MCF 10A (cell line): Measurements from ENCODE around the gene MYO1D. TPM values are rescaled to one million over a fixed set of nuclear protein-coding genes. Genes with fewer than 3 reads are reported as not detected.
"Not testable (repeated sequence)": the region's sequence is repeated elsewhere in the genome, so short reads cannot be mapped to it uniquely, and the experiment has no call there.

Experiments used
- BruUV-seq: library from RNA; stranded (reverse); fragments of 400-500 nt; replicated peaks from 2 replicates; lab custom pipeline; 2021; lab: Mats Ljungman, UMichigan
- CTCF ChIA-PET: fragments of 300-600 bp; sonication (Branson Sonifier 250); formaldehyde crosslinking; extraction: SDS; loops from one replicate; lab custom pipeline; 2021; ENCODE audit warnings: antibody characterized with exemption, inconsistent platforms; lab: Yijun Ruan, JAX
- POLR2A ChIA-PET: fragments of 300-600, 350-650 bp; sonication (Branson Sonifier 250); formaldehyde crosslinking; extraction: SDS; loops from one replicate; lab custom pipeline; 2020; ENCODE audit warnings: antibody characterized with exemption, inconsistent platforms; lab: Yijun Ruan, JAX
- DNase-seq: peaks from one replicate; pipeline ENCODE4 v3.0.0-alpha.2; 2018; ENCODE audit not compliant: unreplicated experiment
- H3K27ac Mint-ChIP-seq: one replicate; pipeline ENCODE4 v1.8.0; 2022; ENCODE audit warnings: mild to moderate bottlenecking, low read depth, mixed read lengths; ENCODE audit not compliant: unreplicated experiment
- H3K27me3 Mint-ChIP-seq: one replicate; pipeline ENCODE4 v1.8.0; 2022; ENCODE audit warnings: mixed read lengths; ENCODE audit not compliant: insufficient read depth, unreplicated experiment
- H3K36me3 Mint-ChIP-seq: one replicate; pipeline ENCODE4 v1.8.0; 2022; ENCODE audit warnings: mild to moderate bottlenecking, moderate library complexity, mixed read lengths; ENCODE audit not compliant: insufficient read depth, unreplicated experiment
- H3K4me1 Mint-ChIP-seq: one replicate; pipeline ENCODE4 v1.8.0; 2022; ENCODE audit warnings: mixed read lengths; ENCODE audit not compliant: insufficient read depth, unreplicated experiment
- H3K4me3 Mint-ChIP-seq: one replicate; pipeline ENCODE4 v1.8.0; 2022; ENCODE audit warnings: mild to moderate bottlenecking, moderate library complexity, mixed read lengths; ENCODE audit not compliant: unreplicated experiment
- H3K9me3 Mint-ChIP-seq: one replicate; pipeline ENCODE4 v1.8.0; 2022; ENCODE audit warnings: mixed read lengths; ENCODE audit not compliant: unreplicated experiment
- CTCF ChIP-seq: fragments of 200-600 bp; IDR thresholded peaks from one replicate; pipeline ENCODE4 v1.8.0; 2022; ENCODE audit warnings: antibody characterized with exemption, mild to moderate bottlenecking; ENCODE audit not compliant: unreplicated experiment
- intact Hi-C: fragments of 100-400 bp; cut with micrococcal nuclease; formaldehyde crosslinking; loops from 2 replicates; pipeline ENCODE4 v1.14.1; 2022
- total RNA-seq: library from RNA; stranded (reverse); gene quantifications from 2 replicates; pipeline ENCODE4 v1.2.3, GENCODE V29; 2022

The MYO1D gene
- total RNA-seq, 1 experiment from 2014 or later = 30.5 TPM

DNA sequence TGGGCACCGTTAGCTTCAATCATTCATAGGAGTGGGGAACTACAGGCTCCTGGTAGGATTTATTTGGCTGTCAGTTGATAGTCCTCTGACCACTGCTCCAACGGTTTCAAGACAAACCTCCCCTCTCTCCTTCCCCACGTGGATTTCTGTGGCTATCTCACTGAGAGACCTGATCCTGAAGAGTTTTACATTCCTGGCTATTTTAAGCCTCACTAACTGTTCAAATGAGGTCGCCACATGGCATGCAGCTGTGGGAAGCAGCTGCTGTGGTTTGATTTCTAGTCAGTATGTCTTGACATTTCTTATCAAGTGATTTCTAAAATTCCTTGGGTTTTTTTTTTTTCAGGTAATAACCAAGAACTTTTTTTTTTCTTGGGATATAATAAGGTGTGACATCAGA lies 351.8 kb downstream of the MYO1D start:
- CTCF ChIA-PET = interaction anchor here (0.6 kb wide), 1 partner anchor 764 kb away, joined by 5 read pairs; no protein-coding TSS in a partner anchor
- no peaks in the 10 kb centered on the region for H3K4me1 Mint-ChIP-seq
- POLR2A ChIA-PET = interaction anchor here (0.6 kb wide), 1 partner anchor 20 kb away, joined by 3 read pairs; no protein-coding TSS in a partner anchor
- intact Hi-C loops = no loop called here
- DNase-seq = no peak
- H3K36me3 Mint-ChIP-seq = peaks cover 4% of the 10 kb centered on the region
- no peaks in the 10 kb centered on the region for H3K27me3 Mint-ChIP-seq
- TF ChIP-seq CTCF = no peak
- no peaks in the 10 kb centered on the region for H3K9me3 Mint-ChIP-seq
- H3K27ac Mint-ChIP-seq = no peak overlapping the region
- BruUV-seq = no TSS peak
- no peak overlapping the region for H3K4me3 Mint-ChIP-seq

- intact Hi-C loops, BruUV-seq, H3K9me3 Mint-ChIP-seq, CTCF ChIA-PET, POLR2A ChIA-PET, DNase-seq, H3K4me1 Mint-ChIP-seq, H3K27me3 Mint-ChIP-seq, H3K36me3 Mint-ChIP-seq, H3K4me3 Mint-ChIP-seq, H3K27ac Mint-ChIP-seq: not testable (repeated sequence)
Measured at GRCh38 chr17:32524553-32524880, 352.4 kb downstream of the MYO1D start.

DNA sequence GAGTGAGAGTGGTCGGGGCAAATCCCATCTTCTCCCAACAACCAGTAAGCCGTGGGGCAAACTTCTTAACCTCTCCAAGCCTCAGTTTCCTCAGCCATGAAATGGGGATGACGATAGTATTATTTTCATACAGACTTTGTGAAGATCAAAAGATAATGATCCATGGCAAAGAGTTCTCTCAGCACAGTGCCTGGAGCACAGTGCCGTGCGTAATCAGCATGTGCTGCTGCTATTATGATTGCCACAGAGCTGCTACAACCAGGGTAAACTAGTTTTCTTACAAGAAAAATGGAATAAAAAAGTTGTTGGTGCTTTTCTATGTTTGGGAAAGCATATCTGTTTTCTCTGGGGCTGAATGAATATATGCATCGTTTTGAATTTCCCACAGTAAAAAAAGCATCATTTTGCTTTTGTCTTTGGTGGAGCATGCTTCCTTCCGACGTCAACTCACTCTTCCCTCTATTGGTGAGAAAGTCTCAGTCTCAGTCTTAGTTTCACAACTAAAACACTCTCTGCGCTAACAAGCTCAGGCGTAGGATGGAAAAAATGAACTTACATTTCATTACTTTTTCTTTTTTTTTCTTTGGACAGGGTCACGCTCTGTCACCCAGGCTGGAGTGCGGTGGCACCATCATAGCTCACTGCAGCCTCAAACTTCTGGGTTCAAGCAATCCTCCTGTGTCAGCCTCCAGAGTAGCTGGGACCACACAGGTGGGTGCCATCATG lies 352.9 kb downstream of the MYO1D start:
- H3K4me3 Mint-ChIP-seq = no peak overlapping the region
- no peak overlapping the region for H3K27ac Mint-ChIP-seq
- H3K9me3 Mint-ChIP-seq = no peaks in the 10 kb centered on the region
- intact Hi-C loops = no loop called here
- peaks cover 3% of the 10 kb centered on the region for H3K36me3 Mint-ChIP-seq
- POLR2A ChIA-PET = no interaction called here
- BruUV-seq = no TSS peak
- DNase-seq = no peak
- TF ChIP-seq CTCF = no peak
- H3K27me3 Mint-ChIP-seq = no peaks in the 10 kb centered on the region
- peaks cover 6% of the 10 kb centered on the region for H3K4me1 Mint-ChIP-seq
- CTCF ChIA-PET = no interaction called here

- H3K36me3 Mint-ChIP-seq = no peaks in the 10 kb centered on the region
- BruUV-seq = no TSS peak
Measured at GRCh38 chr17:32523017-32523680, 353.8 kb downstream of the MYO1D start.

More at GRCh38 chr17:32523017-32523680, 353.8 kb downstream of the MYO1D start:
- intact Hi-C loops = no loop called here
- Mint-ChIP-seq H3K4me3 (no peak overlapping the region), H3K27me3 (no peaks in the 10 kb centered on the region), H3K4me1 (peaks cover 6% of the 10 kb centered on the region), H3K27ac (no peak overlapping the region), H3K9me3 (no peaks in the 10 kb centered on the region)
- CTCF ChIA-PET = no interaction called here
- no peak for TF ChIP-seq CTCF
- no peak for DNase-seq
- POLR2A ChIA-PET = no interaction called here
